ENCODE results near the gene PIR. TPM values are rescaled to one million over a fixed set of nuclear protein-coding genes. Genes with fewer than 3 reads are reported as not detected.
A peak's percentile ranks its signal among the peaks of the same experiment; 100 is the strongest.

Gene PIR
- total RNA-seq, 1 donor from 2014 or later, result 47.3 TPM

DNA sequence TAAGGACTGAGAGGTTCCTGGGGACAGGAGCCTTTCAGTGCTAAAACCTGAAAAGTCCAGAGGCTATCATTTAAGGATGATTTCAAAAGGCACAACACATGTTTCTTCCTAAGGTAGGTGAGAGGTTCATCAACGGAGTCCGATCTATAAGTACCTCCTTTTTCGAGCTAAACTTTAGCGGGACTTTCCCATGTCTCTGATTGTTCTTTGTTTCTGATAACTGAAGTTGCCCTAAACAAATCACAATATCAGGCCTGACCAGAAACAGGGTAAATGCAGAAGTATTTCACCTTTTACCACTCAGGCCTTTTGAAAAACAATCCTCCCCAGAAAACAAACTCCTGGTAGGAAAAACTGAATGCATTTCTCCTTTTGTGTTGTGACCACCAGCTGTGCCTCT lies 17.6 kb downstream of the PIR start:
- Mint-ChIP-seq H3K9me3 (ENCODE audit: unreplicated experiment) (no peaks in the 10 kb centered on the region), H3K36me3 (ENCODE audit: low read depth, unreplicated experiment) (peaks cover 5% of the 10 kb centered on the region), H3K27ac (ENCODE audit: unreplicated experiment) (no peak overlapping the region), H3K27me3 (ENCODE audit: unreplicated experiment) (no peaks in the 10 kb centered on the region), H3K4me1 (ENCODE audit: unreplicated experiment) (no peaks in the 10 kb centered on the region), H3K4me3 (ENCODE audit: unreplicated experiment) (no peak overlapping the region)
- TF ChIP-seq, protein P1, sequence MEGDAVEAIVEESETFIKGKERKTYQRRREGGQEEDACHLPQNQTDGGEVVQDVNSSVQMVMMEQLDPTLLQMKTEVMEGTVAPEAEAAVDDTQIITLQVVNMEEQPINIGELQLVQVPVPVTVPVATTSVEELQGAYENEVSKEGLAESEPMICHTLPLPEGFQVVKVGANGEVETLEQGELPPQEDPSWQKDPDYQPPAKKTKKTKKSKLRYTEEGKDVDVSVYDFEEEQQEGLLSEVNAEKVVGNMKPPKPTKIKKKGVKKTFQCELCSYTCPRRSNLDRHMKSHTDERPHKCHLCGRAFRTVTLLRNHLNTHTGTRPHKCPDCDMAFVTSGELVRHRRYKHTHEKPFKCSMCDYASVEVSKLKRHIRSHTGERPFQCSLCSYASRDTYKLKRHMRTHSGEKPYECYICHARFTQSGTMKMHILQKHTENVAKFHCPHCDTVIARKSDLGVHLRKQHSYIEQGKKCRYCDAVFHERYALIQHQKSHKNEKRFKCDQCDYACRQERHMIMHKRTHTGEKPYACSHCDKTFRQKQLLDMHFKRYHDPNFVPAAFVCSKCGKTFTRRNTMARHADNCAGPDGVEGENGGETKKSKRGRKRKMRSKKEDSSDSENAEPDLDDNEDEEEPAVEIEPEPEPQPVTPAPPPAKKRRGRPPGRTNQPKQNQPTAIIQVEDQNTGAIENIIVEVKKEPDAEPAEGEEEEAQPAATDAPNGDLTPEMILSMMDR (IDR thresholded peaks at IDR 0.05; ENCODE audit: unreplicated experiment), result no peak
- no peak for DNase-seq (ENCODE audit: low spot score)

DNA sequence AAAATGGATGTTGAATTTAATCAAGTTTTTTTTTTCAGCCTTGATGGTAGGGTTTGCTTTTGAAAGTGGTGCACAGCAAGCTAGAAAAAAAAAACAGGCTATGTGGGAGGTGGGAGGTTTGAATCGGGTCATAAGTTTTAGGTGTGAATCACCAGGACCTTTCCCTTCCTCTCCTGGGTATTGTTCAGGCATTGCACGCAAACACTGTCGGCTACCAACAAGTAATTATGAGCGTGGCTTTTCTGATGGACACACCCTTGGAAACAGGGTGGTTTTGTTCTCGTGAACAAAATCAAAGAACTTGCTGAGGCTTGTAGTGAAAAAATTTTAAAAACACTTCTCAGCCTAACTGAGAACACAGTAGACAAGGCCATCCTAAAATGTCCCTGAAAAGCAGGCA lies 18.1 kb downstream of the PIR start:
- Mint-ChIP-seq H3K4me3 (ENCODE audit: unreplicated experiment) (no peak overlapping the region), H3K4me1 (ENCODE audit: unreplicated experiment) (no peaks in the 10 kb centered on the region), H3K9me3 (ENCODE audit: unreplicated experiment) (no peaks in the 10 kb centered on the region), H3K27ac (ENCODE audit: unreplicated experiment) (no peak overlapping the region), H3K27me3 (ENCODE audit: unreplicated experiment) (no peaks in the 10 kb centered on the region), H3K36me3 (ENCODE audit: low read depth, unreplicated experiment) (peaks cover under 1% of the 10 kb centered on the region)
- no peak for DNase-seq (ENCODE audit: low spot score)
- TF ChIP-seq, protein P1 (IDR thresholded peaks at IDR 0.05; ENCODE audit: unreplicated experiment), result no peak

DNA sequence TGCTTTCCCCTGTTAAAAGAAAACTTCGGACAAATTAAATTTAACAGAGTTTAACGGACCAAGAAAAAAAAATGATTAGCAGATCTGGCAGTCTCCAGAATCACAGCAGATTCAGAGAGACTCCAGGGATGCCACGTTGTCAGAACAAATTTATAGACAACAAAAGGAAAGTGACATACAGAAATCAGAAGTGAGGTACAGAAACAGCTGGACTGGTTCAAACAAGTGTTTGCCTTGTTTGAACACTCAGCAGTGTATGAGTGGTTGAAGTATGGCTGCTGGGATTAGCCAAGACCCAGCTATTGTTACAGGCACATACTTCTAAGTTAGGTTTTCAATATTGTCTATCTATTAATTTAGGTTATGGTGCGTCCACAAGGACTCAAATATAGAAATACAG lies 19.1 kb downstream of the PIR start:
- Mint-ChIP-seq H3K36me3 (ENCODE audit: low read depth, unreplicated experiment) (no peaks in the 10 kb centered on the region), H3K27me3 (ENCODE audit: unreplicated experiment) (no peaks in the 10 kb centered on the region), H3K4me3 (ENCODE audit: unreplicated experiment) (no peak overlapping the region), H3K9me3 (ENCODE audit: unreplicated experiment) (no peaks in the 10 kb centered on the region), H3K27ac (ENCODE audit: unreplicated experiment) (no peak overlapping the region), H3K4me1 (ENCODE audit: unreplicated experiment) (no peaks in the 10 kb centered on the region)
- no peak for DNase-seq (ENCODE audit: low spot score)
- TF ChIP-seq, protein P1 (IDR thresholded peaks at IDR 0.05; ENCODE audit: unreplicated experiment), result no peak

DNA sequence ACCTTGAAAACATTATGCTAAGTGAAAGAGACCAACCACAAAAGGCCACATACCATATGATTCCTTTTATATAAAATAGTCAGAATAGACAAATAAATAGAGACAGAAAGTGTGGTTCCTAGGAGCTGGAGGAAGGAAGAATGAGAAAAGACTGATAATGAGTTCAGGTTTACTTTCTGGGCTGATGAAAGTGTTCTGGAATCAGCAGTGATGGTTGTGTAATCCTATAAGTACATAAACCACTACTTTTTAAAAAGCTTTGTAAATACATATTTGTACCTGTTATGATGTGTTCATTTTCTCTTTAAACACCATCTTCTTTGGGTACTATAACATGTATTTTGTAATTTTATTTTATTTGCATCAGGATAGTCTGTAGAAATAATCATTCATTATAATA lies 20.6 kb downstream of the PIR start:
- TF ChIP-seq, protein P1 (IDR thresholded peaks at IDR 0.05; ENCODE audit: unreplicated experiment), result no peak
- Mint-ChIP-seq H3K4me1 (ENCODE audit: unreplicated experiment) (no peaks in the 10 kb centered on the region), H3K9me3 (ENCODE audit: unreplicated experiment) (no peaks in the 10 kb centered on the region), H3K27me3 (ENCODE audit: unreplicated experiment) (no peaks in the 10 kb centered on the region), H3K27ac (ENCODE audit: unreplicated experiment) (no peak overlapping the region), H3K4me3 (ENCODE audit: unreplicated experiment) (no peak overlapping the region), H3K36me3 (ENCODE audit: low read depth, unreplicated experiment) (no peaks in the 10 kb centered on the region)
- no peak for DNase-seq (ENCODE audit: low spot score)

DNA sequence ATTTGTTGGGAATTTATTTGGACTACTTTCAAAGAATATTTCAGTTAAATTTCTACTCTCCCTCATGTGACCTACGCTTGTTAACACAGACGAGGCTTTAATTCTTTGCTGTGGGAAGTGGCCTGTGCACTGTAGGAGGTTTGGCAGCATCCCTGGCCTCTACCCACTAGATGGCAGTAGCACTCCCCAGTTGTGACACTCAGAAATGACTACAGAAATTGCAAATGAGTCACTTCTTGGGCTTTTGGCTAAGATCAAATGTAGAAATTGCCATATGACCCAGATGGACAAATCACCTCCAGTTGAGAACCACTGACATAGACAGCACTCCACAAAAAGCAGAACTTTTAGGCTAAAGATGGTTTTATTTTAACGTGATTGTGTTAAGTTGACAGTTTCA lies 22.1 kb downstream of the PIR start:
- TF ChIP-seq, protein P1 (IDR thresholded peaks at IDR 0.05; ENCODE audit: unreplicated experiment), result peak; percentile 48
- Mint-ChIP-seq H3K36me3 (ENCODE audit: low read depth, unreplicated experiment) (no peaks in the 10 kb centered on the region), H3K27ac (ENCODE audit: unreplicated experiment) (no peak overlapping the region), H3K9me3 (ENCODE audit: unreplicated experiment) (no peaks in the 10 kb centered on the region), H3K4me1 (ENCODE audit: unreplicated experiment) (no peaks in the 10 kb centered on the region), H3K4me3 (ENCODE audit: unreplicated experiment) (no peak overlapping the region), H3K27me3 (ENCODE audit: unreplicated experiment) (no peaks in the 10 kb centered on the region)
- peak; percentile 56 for DNase-seq (ENCODE audit: low spot score)

Measured in endothelial cell (in vitro differentiated cells).